ENCODE results near the gene CACNA1B.

Gene CACNA1B

GRCh38 chr9:137907776-137908175 lies 30.2 kb downstream of the CACNA1B start:
- no peak overlapping the region for H2AFZ ChIP-seq (ENCODE audit: low read depth, low read length)
- H3K4me1 ChIP-seq (ENCODE audit: insufficient read depth, low read length): peaks cover 8% of the 10 kb centered on the region
- no peak overlapping the region for H3K4me3 ChIP-seq (ENCODE audit: low read length)
- H3K36me3 ChIP-seq (ENCODE audit: insufficient read depth, low read length): no peaks in the 10 kb centered on the region
- peaks cover 2% of the 10 kb centered on the region for H3K9me3 ChIP-seq (ENCODE audit: low read length)
- H3K27me3 ChIP-seq (ENCODE audit: insufficient read depth, low read length): no peaks in the 10 kb centered on the region

- H3K36me3 ChIP-seq (ENCODE audit: insufficient read depth, low read length): no peaks in the 10 kb centered on the region
- no peak overlapping the region for H3K4me3 ChIP-seq (ENCODE audit: low read length)
- no peaks in the 10 kb centered on the region for H3K4me1 ChIP-seq (ENCODE audit: insufficient read depth, low read length)
- H3K9me3 ChIP-seq (ENCODE audit: low read length): peaks cover 2% of the 10 kb centered on the region
- H3K27me3 ChIP-seq (ENCODE audit: insufficient read depth, low read length): no peaks in the 10 kb centered on the region
- H2AFZ ChIP-seq (ENCODE audit: low read depth, low read length): no peak overlapping the region
Observed at GRCh38 chr9:137912671-137913070, 35.1 kb downstream of the CACNA1B start.

GRCh38 chr9:137913132-137913531 lies 35.5 kb downstream of the CACNA1B start:
- Histone ChIP-seq H3K27me3 (ENCODE audit: insufficient read depth, low read length) (no peaks in the 10 kb centered on the region), H3K9me3 (ENCODE audit: low read length) (peaks cover 2% of the 10 kb centered on the region), H3K36me3 (ENCODE audit: insufficient read depth, low read length) (no peaks in the 10 kb centered on the region), H3K4me3 (ENCODE audit: low read length) (no peak overlapping the region), H3K4me1 (ENCODE audit: insufficient read depth, low read length) (no peaks in the 10 kb centered on the region), H2AFZ (ENCODE audit: low read depth, low read length) (no peak overlapping the region)

GRCh38 chr9:137913771-137914767 lies 36.5 kb downstream of the CACNA1B start:
- Histone ChIP-seq H3K9me3 (ENCODE audit: low read length) (peaks cover 2% of the 10 kb centered on the region), H2AFZ (ENCODE audit: low read depth, low read length) (no peak overlapping the region), H3K27me3 (ENCODE audit: insufficient read depth, low read length) (no peaks in the 10 kb centered on the region), H3K4me1 (ENCODE audit: insufficient read depth, low read length) (peaks cover 3% of the 10 kb centered on the region), H3K36me3 (ENCODE audit: insufficient read depth, low read length) (no peaks in the 10 kb centered on the region), H3K4me3 (ENCODE audit: low read length) (no peak overlapping the region)

- H3K27me3 ChIP-seq (ENCODE audit: insufficient read depth, low read length): no peaks in the 10 kb centered on the region
- no peak overlapping the region for H2AFZ ChIP-seq (ENCODE audit: low read depth, low read length)
- H3K4me3 ChIP-seq (ENCODE audit: low read length): no peak overlapping the region
- H3K4me1 ChIP-seq (ENCODE audit: insufficient read depth, low read length): peaks cover 12% of the 10 kb centered on the region
- H3K36me3 ChIP-seq (ENCODE audit: insufficient read depth, low read length): no peaks in the 10 kb centered on the region
- peaks cover 2% of the 10 kb centered on the region for H3K9me3 ChIP-seq (ENCODE audit: low read length)
Observed at GRCh38 chr9:137916540-137916939, 39.0 kb downstream of the CACNA1B start.

GRCh38 chr9:137917116-137917515 lies 39.5 kb downstream of the CACNA1B start:
- Histone ChIP-seq H3K4me3 (ENCODE audit: low read length) (no peak overlapping the region), H3K4me1 (ENCODE audit: insufficient read depth, low read length) (peaks cover 12% of the 10 kb centered on the region), H3K9me3 (ENCODE audit: low read length) (peaks cover 2% of the 10 kb centered on the region), H3K27me3 (ENCODE audit: insufficient read depth, low read length) (no peaks in the 10 kb centered on the region), H3K36me3 (ENCODE audit: insufficient read depth, low read length) (no peaks in the 10 kb centered on the region), H2AFZ (ENCODE audit: low read depth, low read length) (no peak overlapping the region)

- H3K4me1 ChIP-seq (ENCODE audit: insufficient read depth, low read length): peaks cover 12% of the 10 kb centered on the region
- H3K36me3 ChIP-seq (ENCODE audit: insufficient read depth, low read length): no peaks in the 10 kb centered on the region
- H3K9me3 ChIP-seq (ENCODE audit: low read length): no peaks in the 10 kb centered on the region
- H3K27me3 ChIP-seq (ENCODE audit: insufficient read depth, low read length): no peaks in the 10 kb centered on the region
- H3K4me3 ChIP-seq (ENCODE audit: low read length): no peak overlapping the region
- no peak overlapping the region for H2AFZ ChIP-seq (ENCODE audit: low read depth, low read length)
Observed at GRCh38 chr9:137917795-137918194, 40.2 kb downstream of the CACNA1B start.

GRCh38 chr9:137918331-137919094 lies 40.9 kb downstream of the CACNA1B start:
- Histone ChIP-seq H3K27me3 (ENCODE audit: insufficient read depth, low read length) (no peaks in the 10 kb centered on the region), H3K4me1 (ENCODE audit: insufficient read depth, low read length) (peaks cover 12% of the 10 kb centered on the region), H3K9me3 (ENCODE audit: low read length) (no peaks in the 10 kb centered on the region), H3K4me3 (ENCODE audit: low read length) (no peak overlapping the region), H2AFZ (ENCODE audit: low read depth, low read length) (no peak overlapping the region), H3K36me3 (ENCODE audit: insufficient read depth, low read length) (no peaks in the 10 kb centered on the region)

- Histone ChIP-seq H3K4me3 (ENCODE audit: low read length) (no peak overlapping the region), H3K36me3 (ENCODE audit: insufficient read depth, low read length) (no peaks in the 10 kb centered on the region), H3K9me3 (ENCODE audit: low read length) (no peaks in the 10 kb centered on the region), H3K4me1 (ENCODE audit: insufficient read depth, low read length) (peaks cover 12% of the 10 kb centered on the region), H2AFZ (ENCODE audit: low read depth, low read length) (no peak overlapping the region), H3K27me3 (ENCODE audit: insufficient read depth, low read length) (no peaks in the 10 kb centered on the region)
Observed at GRCh38 chr9:137919095-137919465, 41.5 kb downstream of the CACNA1B start.

GRCh38 chr9:137919649-137920141 lies 42.1 kb downstream of the CACNA1B start:
- no peak overlapping the region for H2AFZ ChIP-seq (ENCODE audit: low read depth, low read length)
- H3K4me3 ChIP-seq (ENCODE audit: low read length): no peak overlapping the region
- no peaks in the 10 kb centered on the region for H3K9me3 ChIP-seq (ENCODE audit: low read length)
- no peaks in the 10 kb centered on the region for H3K36me3 ChIP-seq (ENCODE audit: insufficient read depth, low read length)
- peaks cover 12% of the 10 kb centered on the region for H3K4me1 ChIP-seq (ENCODE audit: insufficient read depth, low read length)
- no peaks in the 10 kb centered on the region for H3K27me3 ChIP-seq (ENCODE audit: insufficient read depth, low read length)

- Histone ChIP-seq H3K9me3 (ENCODE audit: low read length) (no peaks in the 10 kb centered on the region), H3K36me3 (ENCODE audit: insufficient read depth, low read length) (no peaks in the 10 kb centered on the region), H2AFZ (ENCODE audit: low read depth, low read length) (no peak overlapping the region), H3K27me3 (ENCODE audit: insufficient read depth, low read length) (no peaks in the 10 kb centered on the region), H3K4me3 (ENCODE audit: low read length) (no peak overlapping the region), H3K4me1 (ENCODE audit: insufficient read depth, low read length) (peaks cover 12% of the 10 kb centered on the region)
Observed at GRCh38 chr9:137920753-137921152, 43.2 kb downstream of the CACNA1B start.

- H3K4me3 ChIP-seq (ENCODE audit: low read length): no peak overlapping the region
Observed at GRCh38 chr9:137924169-137924568, 46.6 kb downstream of the CACNA1B start.

GRCh38 chr9:137924761-137925369 lies 47.3 kb downstream of the CACNA1B start:
- Histone ChIP-seq H3K9me3 (ENCODE audit: low read length) (peaks cover 8% of the 10 kb centered on the region), H3K27me3 (ENCODE audit: insufficient read depth, low read length) (no peaks in the 10 kb centered on the region), H3K4me1 (ENCODE audit: insufficient read depth, low read length) (peaks cover 2% of the 10 kb centered on the region), H3K36me3 (ENCODE audit: insufficient read depth, low read length) (no peaks in the 10 kb centered on the region), H3K4me3 (ENCODE audit: low read length) (no peak overlapping the region), H2AFZ (ENCODE audit: low read depth, low read length) (no peak overlapping the region)

More at GRCh38 chr9:137924169-137924568, 46.6 kb downstream of the CACNA1B start:
- no peaks in the 10 kb centered on the region for H3K27me3 ChIP-seq (ENCODE audit: insufficient read depth, low read length)
- no peaks in the 10 kb centered on the region for H3K36me3 ChIP-seq (ENCODE audit: insufficient read depth, low read length)
- H3K9me3 ChIP-seq (ENCODE audit: low read length): peaks cover 5% of the 10 kb centered on the region
- H2AFZ ChIP-seq (ENCODE audit: low read depth, low read length): no peak overlapping the region
- H3K4me1 ChIP-seq (ENCODE audit: insufficient read depth, low read length): peaks cover 9% of the 10 kb centered on the region

Data from neuron (in vitro differentiated cells).